GM23338 (cell line): Measurements from ENCODE around the gene POP4. TPM values are rescaled to one million over a fixed set of nuclear protein-coding genes. Genes with fewer than 3 reads are reported as not detected.
A peak's percentile ranks its signal among the peaks of the same experiment; 100 is the strongest.

ENCODE experiments used
- ATAC-seq: fragments of 200-7000 bp; cut with Tn5 transposase; 3 replicates; pipeline ENCODE4 v1.9.1; 2020
- DNase-seq: peaks from one replicate; pipeline ENCODE4 v3.0.0-alpha.2; 2015; ENCODE audit warnings: low spot score
- H2AFZ ChIP-seq: fragments of 200-600 bp; sonication (generic); 2 replicates; pipeline ENCODE4 v1.8.0; 2016; ENCODE audit warnings: antibody characterized with exemption, mild to moderate bottlenecking, moderate library complexity
- H3F3A ChIP-seq: fragments of 200-600 bp; sonication (generic); replicated peaks from 2 replicates; pipeline ENCODE4 v1.8.0; 2017; ENCODE audit warnings: antibody characterized with exemption, mixed run types, low read depth
- H3K27ac ChIP-seq: fragments of 200-600 bp; sonication (generic); 2 replicates; pipeline ENCODE4 v1.6.1; 2016; ENCODE audit warnings: low read depth
- H3K27me3 ChIP-seq: fragments of 200-600 bp; sonication (generic); 2 replicates; pipeline ENCODE4 v1.8.0; 2016; ENCODE audit warnings: mild to moderate bottlenecking, mixed run types, moderate library complexity; ENCODE audit not compliant: insufficient read depth
- H3K36me3 ChIP-seq: fragments of 200-600 bp; sonication (generic); 2 replicates; pipeline ENCODE4 v1.8.0; 2016; ENCODE audit warnings: mild to moderate bottlenecking; ENCODE audit not compliant: insufficient read depth
- H3K4me1 ChIP-seq: fragments of 200-600 bp; sonication (generic); 2 replicates; pipeline ENCODE4 v1.8.0; 2016; ENCODE audit warnings: mild to moderate bottlenecking, moderate library complexity; ENCODE audit not compliant: insufficient read depth
- H3K4me2 ChIP-seq: fragments of 200-600 bp; sonication (generic); 2 replicates; pipeline ENCODE4 v1.7.1; 2017; ENCODE audit warnings: mixed run types
- H3K4me3 ChIP-seq: fragments of 200-600 bp; sonication (generic); 2 replicates; pipeline ENCODE4 v1.6.1; 2016; ENCODE audit warnings: mixed run types
- H3K79me2 ChIP-seq: fragments of 200-600 bp; sonication (generic); replicated peaks from 2 replicates; pipeline ENCODE4 v1.8.0; 2017; ENCODE audit warnings: mild to moderate bottlenecking; ENCODE audit not compliant: insufficient read depth
- H3K9me2 ChIP-seq: fragments of 200-600 bp; sonication (generic); 2 replicates; pipeline ENCODE4 v1.8.0; 2017; ENCODE audit not compliant: insufficient read depth
- H4K20me1 ChIP-seq: fragments of 200-600 bp; sonication (generic); replicated peaks from 2 replicates; pipeline ENCODE4 v1.8.0; 2017; ENCODE audit warnings: mild to moderate bottlenecking; ENCODE audit not compliant: insufficient read depth
- H3K27ac Mint-ChIP-seq: 2 replicates; pipeline ENCODE4 v1.8.0; 2020; ENCODE audit warnings: inconsistent platforms, mild to moderate bottlenecking, moderate library complexity, mixed read lengths
- H3K27me3 Mint-ChIP-seq: 3 replicates; pipeline ENCODE4 v1.8.0; 2022; ENCODE audit warnings: low read depth, mild to moderate bottlenecking, moderate library complexity, mixed read lengths, inconsistent platforms; ENCODE audit not compliant: insufficient read depth, poor library complexity
- H3K36me3 Mint-ChIP-seq: 3 replicates; pipeline ENCODE4 v1.8.0; 2021; ENCODE audit warnings: low read depth, mild to moderate bottlenecking, inconsistent platforms, moderate library complexity, mixed read lengths
- H3K4me1 Mint-ChIP-seq: 3 replicates; pipeline ENCODE4 v1.8.0; 2020; ENCODE audit warnings: mild to moderate bottlenecking, inconsistent platforms, mixed read lengths
- H3K4me3 Mint-ChIP-seq: 3 replicates; pipeline ENCODE4 v1.8.0; 2021; ENCODE audit warnings: moderate library complexity, mild to moderate bottlenecking, inconsistent platforms, mixed read lengths
- H3K9me3 Mint-ChIP-seq: 3 replicates; pipeline ENCODE4 v1.8.0; 2020; ENCODE audit warnings: moderate library complexity, mild to moderate bottlenecking, inconsistent platforms, mixed read lengths
- CREB1 ChIP-seq: fragments of 250-450 bp; sonication (Bioruptor Pico); IDR thresholded peaks from 2 replicates; pipeline ENCODE4 v1.5.0; 2020; ENCODE audit warnings: low read depth, mild to moderate bottlenecking, moderate library complexity
- CTCF ChIP-seq, 2 experiments: fragments of 200-600 bp in 1 of 2; sonication (generic) in 1 of 2; conservative IDR thresholded peaks; 2 replicates each; pipeline versions ENCODE4 v1.5.1 to v1.6.1; 2016 to 2017; ENCODE audit warnings: antibody characterized with exemption in 2 of 2, low read depth in 2 of 2, mild to moderate bottlenecking in 2 of 2, moderate library complexity in 1 of 2
- ETS1 ChIP-seq: IDR thresholded peaks from 2 replicates; pipeline ENCODE4 v1.6.1; 2016; ENCODE audit warnings: antibody characterized with exemption
- EZH2 ChIP-seq: fragments of 200-600 bp; sonication (generic); IDR thresholded peaks from one replicate; pipeline ENCODE4 v1.8.0; 2017; ENCODE audit warnings: antibody characterized with exemption, mild to moderate bottlenecking, low read depth; ENCODE audit not compliant: unreplicated experiment
- EZH2phosphoT487 ChIP-seq: fragments of 200-600 bp; sonication (generic); IDR thresholded peaks from one replicate; pipeline ENCODE4 v1.8.1; 2018; ENCODE audit warnings: antibody characterized with exemption; ENCODE audit not compliant: unreplicated experiment
- JUNB ChIP-seq: IDR thresholded peaks from one replicate; pipeline ENCODE4 v1.6.1; 2016; ENCODE audit warnings: antibody characterized with exemption; ENCODE audit not compliant: unreplicated experiment
- POLR2AphosphoS5 ChIP-seq: IDR thresholded peaks from 2 replicates; pipeline ENCODE4 v1.6.1; 2016; ENCODE audit warnings: antibody characterized with exemption, low read depth
- REST ChIP-seq: IDR thresholded peaks from one replicate; pipeline ENCODE4 v1.6.1; 2018; ENCODE audit warnings: antibody characterized with exemption; ENCODE audit not compliant: unreplicated experiment
- STAT1 ChIP-seq: IDR thresholded peaks from one replicate; pipeline ENCODE4 v1.6.1; 2016; ENCODE audit warnings: antibody characterized with exemption; ENCODE audit not compliant: unreplicated experiment
- polyA plus RNA-seq: library from polyadenylated mRNA; unstranded; fragments of >200 nt; fragmentation: Nextera tagmentation; extraction: Ambion mirVana; gene quantifications from 2 replicates; pipeline ENCODE4 v1.2.1, GENCODE V29; 2016
- total RNA-seq: library from RNA; depleted of rRNA; stranded (reverse); fragments of >200 nt; shearing (Covaris generic); gene quantifications from 2 replicates; pipeline ENCODE4 v1.2.3, GENCODE V29; 2014

Gene POP4
- total and polyA plus RNA-seq, 2 experiments from 2014 or later: 37.2 to 58.3 TPM

GRCh38 chr19:29603308-29603707 is 2.8 kb upstream of the POP4 start:
- H3K27ac Mint-ChIP-seq: peak overlapping the region; percentile 61; the same call in 1 of the 2 replicates

GRCh38 chr19:29606420-29606747 is 301 bp downstream of the POP4 start:
- Histone ChIP-seq H3K36me3 (no peaks in the 10 kb centered on the region), H2AFZ (peak overlapping the region; percentile 87), H3K4me1 (peaks cover 9% of the 10 kb centered on the region), H3K79me2 (peaks cover 24% of the 10 kb centered on the region), H3K27me3 (no peaks in the 10 kb centered on the region), H3K4me3 (peak overlapping the region; percentile 81), H3F3A (no peaks in the 10 kb centered on the region), H3K27ac (no peak overlapping the region), H3K9me2 (no peaks in the 10 kb centered on the region), H3K4me2 (peak overlapping the region; percentile 96), H4K20me1 (no peaks in the 10 kb centered on the region)
- ATAC-seq: peak; percentile 26
- no peak for DNase-seq
- Mint-ChIP-seq H3K9me3 (no peaks in the 10 kb centered on the region), H3K4me3 (peak overlapping the region; percentile 100), H3K27ac (peak overlapping the region; percentile 100), H3K36me3 (peaks cover 18% of the 10 kb centered on the region), H3K27me3 (peaks cover 9% of the 10 kb centered on the region), H3K4me1 (peaks cover 11% of the 10 kb centered on the region)
- no peak for TF ChIP-seq EZH2
- TF ChIP-seq STAT1: no peak
- TF ChIP-seq POLR2AphosphoS5: no peak
- no peak for TF ChIP-seq REST
- TF ChIP-seq JUNB: no peak
- no peak for TF ChIP-seq CTCF (conservative IDR thresholded peaks at IDR 0.05; ENCODE audit: low read depth in 2 of 2)
- TF ChIP-seq CREB1 (CRISPR knock-in tag): no peak
- TF ChIP-seq ETS1: no peak

More at GRCh38 chr19:29603308-29603707, 2.8 kb upstream of the POP4 start:
- H3K27me3 ChIP-seq: no peaks in the 10 kb centered on the region
- no peak overlapping the region; the same call in 1 of the 2 replicates for H3K4me2 ChIP-seq
- H3K9me2 ChIP-seq: no peaks in the 10 kb centered on the region
- no peak overlapping the region for H3K4me3 ChIP-seq
- H3F3A ChIP-seq: no peaks in the 10 kb centered on the region
- peak overlapping the region; percentile 64 for H3K27ac ChIP-seq
- H3K36me3 Mint-ChIP-seq: no peaks in the 10 kb centered on the region
- H3K4me1 ChIP-seq: peaks cover 9% of the 10 kb centered on the region
- no peak overlapping the region for H2AFZ ChIP-seq
- H3K9me3 Mint-ChIP-seq: no peaks in the 10 kb centered on the region
- ATAC-seq (peak; percentile 25), DNase-seq (peak; percentile 56)
- H4K20me1 ChIP-seq: no peaks in the 10 kb centered on the region
- H3K36me3 ChIP-seq: no peaks in the 10 kb centered on the region
- peaks cover 8% of the 10 kb centered on the region for H3K27me3 Mint-ChIP-seq
- 0 out of 4 replicates have a peak, but pooled peaks of 1 of the 2 experiments have one; percentile 6 for TF ChIP-seq CTCF (conservative IDR thresholded peaks at IDR 0.05; ENCODE audit: low read depth in 2 of 2)
- TF ChIP-seq EZH2phosphoT487: no peak
- peaks cover 9% of the 10 kb centered on the region; the same call in 2 of the 3 replicates for H3K4me1 Mint-ChIP-seq
- peaks cover 24% of the 10 kb centered on the region for H3K79me2 ChIP-seq
- no peak overlapping the region for H3K4me3 Mint-ChIP-seq
